ENCODE measurements around the gene KIRREL1. TPM values are rescaled to one million over a fixed set of nuclear protein-coding genes. Genes with fewer than 3 reads are reported as not detected.

Gene KIRREL1
- total RNA-seq, 2 donors from 2014 or later: 22.8 to 26.5 TPM

DNA sequence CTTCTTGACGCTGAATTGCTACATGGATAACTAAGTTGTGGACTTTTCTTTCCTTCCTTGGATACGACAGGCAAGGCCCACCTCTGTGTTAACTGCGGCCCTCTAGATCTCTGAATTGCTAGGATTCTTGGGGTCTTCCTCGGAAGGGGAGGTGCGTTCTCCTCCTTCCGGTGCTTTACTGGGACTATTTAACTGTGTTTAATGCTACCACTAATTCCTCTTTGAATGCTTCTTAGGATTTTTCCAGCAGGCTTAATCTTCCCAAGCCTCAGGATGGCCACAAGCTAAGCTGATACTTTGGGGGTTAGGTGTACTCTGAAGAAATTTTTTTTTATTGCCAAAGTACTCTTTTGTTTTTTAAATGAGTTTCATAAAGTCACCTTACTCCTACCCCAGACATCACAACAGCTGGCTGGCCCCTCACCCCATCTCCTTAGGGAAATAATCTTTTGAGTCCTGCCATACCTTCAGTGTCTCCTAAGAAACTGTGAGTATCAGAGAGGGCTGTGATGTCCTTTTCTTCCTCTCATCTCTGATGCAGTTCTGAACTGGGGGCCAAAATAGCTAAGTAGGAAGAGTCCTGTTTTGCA, 21.4 kb downstream of the KIRREL1 start:
- TF ChIP-seq, protein P1, sequence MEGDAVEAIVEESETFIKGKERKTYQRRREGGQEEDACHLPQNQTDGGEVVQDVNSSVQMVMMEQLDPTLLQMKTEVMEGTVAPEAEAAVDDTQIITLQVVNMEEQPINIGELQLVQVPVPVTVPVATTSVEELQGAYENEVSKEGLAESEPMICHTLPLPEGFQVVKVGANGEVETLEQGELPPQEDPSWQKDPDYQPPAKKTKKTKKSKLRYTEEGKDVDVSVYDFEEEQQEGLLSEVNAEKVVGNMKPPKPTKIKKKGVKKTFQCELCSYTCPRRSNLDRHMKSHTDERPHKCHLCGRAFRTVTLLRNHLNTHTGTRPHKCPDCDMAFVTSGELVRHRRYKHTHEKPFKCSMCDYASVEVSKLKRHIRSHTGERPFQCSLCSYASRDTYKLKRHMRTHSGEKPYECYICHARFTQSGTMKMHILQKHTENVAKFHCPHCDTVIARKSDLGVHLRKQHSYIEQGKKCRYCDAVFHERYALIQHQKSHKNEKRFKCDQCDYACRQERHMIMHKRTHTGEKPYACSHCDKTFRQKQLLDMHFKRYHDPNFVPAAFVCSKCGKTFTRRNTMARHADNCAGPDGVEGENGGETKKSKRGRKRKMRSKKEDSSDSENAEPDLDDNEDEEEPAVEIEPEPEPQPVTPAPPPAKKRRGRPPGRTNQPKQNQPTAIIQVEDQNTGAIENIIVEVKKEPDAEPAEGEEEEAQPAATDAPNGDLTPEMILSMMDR (conservative IDR thresholded peaks at IDR 0.05): no peak
- 59% methylated on average over 6 of the region's 6 CpGs for WGBS, 2 experiments (ENCODE audit: insufficient coverage in 1 of 2, insufficient read length in 1 of 2)
- H3K36me3 Mint-ChIP-seq (ENCODE audit: low read depth): no peaks in the 10 kb centered on the region
- H3K9me3 Mint-ChIP-seq: no peaks in the 10 kb centered on the region
- H3K27ac ChIP-seq (ENCODE audit: low read depth, low read length): peak overlapping the region; percentile 12
- no peak overlapping the region for H3K4me3 ChIP-seq (ENCODE audit: low read length)
- H3K4me3 Mint-ChIP-seq: no peak overlapping the region
- no peaks in the 10 kb centered on the region for H3K27me3 ChIP-seq (ENCODE audit: control insufficient read depth, insufficient read depth, low read length, poor library complexity, severe bottlenecking)
- peaks cover 23% of the 10 kb centered on the region for H3K4me1 ChIP-seq (ENCODE audit: control insufficient read depth, insufficient read depth, low read length)
- no peaks in the 10 kb centered on the region for H3K9me3 ChIP-seq (ENCODE audit: control insufficient read depth, low read length)
- H3K4me1 Mint-ChIP-seq: peaks cover 79% of the 10 kb centered on the region
- H3K27me3 Mint-ChIP-seq (ENCODE audit: insufficient read depth): no peaks in the 10 kb centered on the region
- peak; percentile 53 for DNase-seq
- no peak overlapping the region for H3K27ac Mint-ChIP-seq
- no peak overlapping the region for H3K9ac ChIP-seq (ENCODE audit: extremely low read depth, low read length, poor library complexity, severe bottlenecking)
- no peaks in the 10 kb centered on the region for H3K36me3 ChIP-seq (ENCODE audit: control insufficient read depth, insufficient read depth, low read length)

DNA sequence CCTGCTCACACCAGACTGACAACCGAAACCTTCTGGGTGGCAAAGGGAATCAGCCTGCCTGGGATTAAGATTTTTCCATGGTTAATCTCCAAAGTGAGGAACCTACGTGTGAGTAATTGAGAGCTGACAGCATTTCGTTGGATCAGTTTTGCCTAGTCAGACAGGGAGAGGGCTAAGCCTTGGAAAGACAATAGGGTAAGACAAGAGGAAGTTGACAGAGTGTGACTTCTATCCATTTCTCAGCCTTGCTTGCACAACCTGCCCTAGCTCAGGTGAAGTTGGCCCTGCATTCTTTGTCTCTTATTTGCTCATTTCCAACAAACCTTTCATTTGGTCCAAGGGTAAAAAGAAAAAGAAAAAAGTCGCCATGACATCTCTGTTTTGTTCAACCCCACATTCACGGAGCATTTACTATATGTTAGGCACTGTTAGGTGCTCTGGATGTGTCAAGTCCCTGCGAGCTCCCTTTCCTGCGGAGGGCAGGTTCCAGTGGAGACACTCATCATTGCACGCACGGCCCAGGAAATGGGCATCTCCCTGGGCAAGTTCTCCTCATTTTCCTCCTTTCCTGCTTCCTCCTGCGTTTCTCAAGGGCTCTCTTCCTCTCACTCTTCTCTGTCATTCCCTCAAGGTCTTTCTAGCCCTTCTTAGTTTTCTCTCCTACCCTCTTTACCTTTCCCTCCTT, 23.3 kb downstream of the KIRREL1 start:
- peaks cover 21% of the 10 kb centered on the region for H3K4me1 ChIP-seq (ENCODE audit: control insufficient read depth, insufficient read depth, low read length)
- peaks cover 78% of the 10 kb centered on the region for H3K4me1 Mint-ChIP-seq
- peak overlapping the region; percentile 6 for H3K9ac ChIP-seq (ENCODE audit: extremely low read depth, low read length, poor library complexity, severe bottlenecking)
- H3K4me3 Mint-ChIP-seq: no peak overlapping the region
- H3K36me3 ChIP-seq (ENCODE audit: control insufficient read depth, insufficient read depth, low read length): no peaks in the 10 kb centered on the region
- TF ChIP-seq, protein P1 (conservative IDR thresholded peaks at IDR 0.05): no peak
- no peaks in the 10 kb centered on the region for H3K27me3 ChIP-seq (ENCODE audit: control insufficient read depth, insufficient read depth, low read length, poor library complexity, severe bottlenecking)
- no peaks in the 10 kb centered on the region for H3K27me3 Mint-ChIP-seq (ENCODE audit: insufficient read depth)
- H3K9me3 ChIP-seq (ENCODE audit: control insufficient read depth, low read length): no peaks in the 10 kb centered on the region
- peak overlapping the region; percentile 89 for H3K27ac Mint-ChIP-seq
- 48 to 57% methylated on average over 9 to 10 of the region's 10 CpGs for WGBS, 2 experiments (ENCODE audit: insufficient coverage in 1 of 2, insufficient read length in 1 of 2)
- peak overlapping the region; percentile 46 for H3K27ac ChIP-seq (ENCODE audit: low read depth, low read length)
- no peak for DNase-seq
- H3K36me3 Mint-ChIP-seq (ENCODE audit: low read depth): no peaks in the 10 kb centered on the region
- H3K9me3 Mint-ChIP-seq: no peaks in the 10 kb centered on the region
- peak overlapping the region; percentile 20 for H3K4me3 ChIP-seq (ENCODE audit: low read length)

DNA sequence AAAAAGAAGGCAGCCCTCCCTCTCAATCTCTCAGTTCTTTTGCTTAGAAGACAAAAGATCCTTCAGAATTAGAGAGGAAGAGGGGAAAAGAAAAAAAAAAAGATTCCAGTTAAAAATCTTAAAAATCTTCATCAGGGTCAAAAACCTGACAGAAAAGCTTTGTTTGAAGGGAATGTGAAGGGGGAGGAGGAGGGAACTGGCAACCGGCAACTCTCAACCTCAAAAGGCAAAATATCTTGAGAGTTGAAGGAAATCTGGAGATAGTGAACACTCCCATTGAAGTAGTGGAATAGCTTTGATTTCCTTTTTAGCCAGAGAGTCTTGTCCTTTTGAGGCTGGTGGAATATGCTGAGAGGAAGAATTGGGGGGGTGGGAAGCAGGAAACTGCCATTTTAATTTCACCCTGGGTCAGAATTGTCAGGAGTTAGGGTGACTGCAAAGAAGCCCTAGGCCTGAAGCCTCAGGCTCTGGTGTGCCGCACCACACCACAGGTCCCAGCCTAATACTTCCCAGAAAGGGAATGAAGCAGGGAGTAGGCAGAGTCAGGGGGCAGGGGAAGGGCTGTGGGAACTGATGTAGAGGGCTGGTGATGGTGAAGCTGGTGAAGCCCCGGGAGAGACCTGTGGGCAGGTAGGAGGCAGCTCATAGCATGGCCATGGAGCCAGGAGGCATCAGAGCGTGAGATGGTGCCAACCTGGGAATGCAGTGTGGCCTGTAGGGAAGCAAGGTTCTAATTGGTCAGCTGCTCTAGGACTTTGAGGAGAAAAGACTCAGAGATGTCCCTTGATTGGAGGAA, 24.6 kb downstream of the KIRREL1 start:
- no peak overlapping the region for H3K4me3 ChIP-seq (ENCODE audit: low read length)
- WGBS, 2 experiments (ENCODE audit: insufficient coverage in 1 of 2, insufficient read length in 1 of 2): 86 to 93% methylated on average over 3 to 4 of the region's 4 CpGs
- peaks cover 21% of the 10 kb centered on the region for H3K4me1 ChIP-seq (ENCODE audit: control insufficient read depth, insufficient read depth, low read length)
- peak overlapping the region; percentile 96 for H3K27ac Mint-ChIP-seq
- TF ChIP-seq, protein P1 (conservative IDR thresholded peaks at IDR 0.05): no peak
- H3K27me3 Mint-ChIP-seq (ENCODE audit: insufficient read depth): no peaks in the 10 kb centered on the region
- no peaks in the 10 kb centered on the region for H3K36me3 Mint-ChIP-seq (ENCODE audit: low read depth)
- no peak overlapping the region for H3K4me3 Mint-ChIP-seq
- no peaks in the 10 kb centered on the region for H3K36me3 ChIP-seq (ENCODE audit: control insufficient read depth, insufficient read depth, low read length)
- DNase-seq: no peak
- peak overlapping the region; percentile 66 for H3K27ac ChIP-seq (ENCODE audit: low read depth, low read length)
- H3K9me3 ChIP-seq (ENCODE audit: control insufficient read depth, low read length): no peaks in the 10 kb centered on the region
- no peaks in the 10 kb centered on the region for H3K27me3 ChIP-seq (ENCODE audit: control insufficient read depth, insufficient read depth, low read length, poor library complexity, severe bottlenecking)
- H3K9me3 Mint-ChIP-seq: no peaks in the 10 kb centered on the region
- peaks cover 74% of the 10 kb centered on the region for H3K4me1 Mint-ChIP-seq
- no peak overlapping the region for H3K9ac ChIP-seq (ENCODE audit: extremely low read depth, low read length, poor library complexity, severe bottlenecking)

Measured in endodermal cell (in vitro differentiated cells).